Esophagus muscularis mucosa (tissue), 3 donors: ENCODE data around the gene PTPN23.

ENCODE experiments used
- POLR2AphosphoS5 ChIP-seq, 2 donors: sonication (generic); formaldehyde crosslinking; IDR thresholded peaks; one replicate each; pipeline ENCODE4 v1.6.1; 2017; ENCODE audit warnings: antibody characterized with exemption in 2 of 2
- TF ChIP-seq, protein P1 (sequence below), 3 experiments: fragments of 200-600 bp in 2 of 3; fragments of 450-650 bp in 1 of 3; sonication (generic) in 2 of 3; IDR thresholded peaks; one replicate each; pipeline ENCODE4 v1.5.1; 2017 to 2019; ENCODE audit warnings: antibody characterized with exemption in 3 of 3, mild to moderate bottlenecking in 2 of 3, moderate library complexity in 1 of 3

DNA sequence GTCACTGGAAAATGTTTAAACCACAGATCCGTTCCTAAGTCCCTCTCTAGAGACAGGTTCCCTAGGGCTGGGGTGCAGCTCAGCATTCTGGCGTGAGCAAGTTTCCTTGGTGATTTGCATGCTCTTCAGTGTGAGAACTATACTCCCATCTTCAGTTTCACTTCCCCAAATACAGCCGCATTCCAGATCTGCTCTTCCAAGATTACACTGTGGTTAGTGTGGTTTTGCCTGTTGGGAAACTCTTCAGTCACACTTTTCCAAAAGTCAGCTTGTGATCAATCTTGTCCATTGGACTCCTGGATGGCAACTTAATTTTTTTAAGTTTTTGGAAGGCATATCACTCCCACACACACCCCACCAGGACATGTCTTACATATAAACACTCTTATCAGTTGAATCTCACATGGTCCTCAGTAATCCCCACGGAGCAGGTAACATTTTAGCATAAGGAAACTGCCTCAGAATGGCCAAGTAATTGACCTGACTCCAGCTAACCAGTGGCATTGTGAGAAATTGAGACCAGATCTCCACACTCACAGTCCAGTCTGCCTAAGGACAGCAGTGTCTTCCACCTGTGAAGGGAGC is 33.5 kb upstream of the PTPN23 start:
- TF ChIP-seq, protein P1, sequence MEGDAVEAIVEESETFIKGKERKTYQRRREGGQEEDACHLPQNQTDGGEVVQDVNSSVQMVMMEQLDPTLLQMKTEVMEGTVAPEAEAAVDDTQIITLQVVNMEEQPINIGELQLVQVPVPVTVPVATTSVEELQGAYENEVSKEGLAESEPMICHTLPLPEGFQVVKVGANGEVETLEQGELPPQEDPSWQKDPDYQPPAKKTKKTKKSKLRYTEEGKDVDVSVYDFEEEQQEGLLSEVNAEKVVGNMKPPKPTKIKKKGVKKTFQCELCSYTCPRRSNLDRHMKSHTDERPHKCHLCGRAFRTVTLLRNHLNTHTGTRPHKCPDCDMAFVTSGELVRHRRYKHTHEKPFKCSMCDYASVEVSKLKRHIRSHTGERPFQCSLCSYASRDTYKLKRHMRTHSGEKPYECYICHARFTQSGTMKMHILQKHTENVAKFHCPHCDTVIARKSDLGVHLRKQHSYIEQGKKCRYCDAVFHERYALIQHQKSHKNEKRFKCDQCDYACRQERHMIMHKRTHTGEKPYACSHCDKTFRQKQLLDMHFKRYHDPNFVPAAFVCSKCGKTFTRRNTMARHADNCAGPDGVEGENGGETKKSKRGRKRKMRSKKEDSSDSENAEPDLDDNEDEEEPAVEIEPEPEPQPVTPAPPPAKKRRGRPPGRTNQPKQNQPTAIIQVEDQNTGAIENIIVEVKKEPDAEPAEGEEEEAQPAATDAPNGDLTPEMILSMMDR (IDR thresholded peaks at IDR 0.05): no peak
- TF ChIP-seq POLR2AphosphoS5 (IDR thresholded peaks at IDR 0.05): no peak
